Measurements from ENCODE around the gene ALG14. TPM values are rescaled to one million over a fixed set of nuclear protein-coding genes. Genes with fewer than 3 reads are reported as not detected.

The ALG14 gene
- total RNA-seq, 1 experiment from 2014 or later: 2.2 TPM

DNA sequence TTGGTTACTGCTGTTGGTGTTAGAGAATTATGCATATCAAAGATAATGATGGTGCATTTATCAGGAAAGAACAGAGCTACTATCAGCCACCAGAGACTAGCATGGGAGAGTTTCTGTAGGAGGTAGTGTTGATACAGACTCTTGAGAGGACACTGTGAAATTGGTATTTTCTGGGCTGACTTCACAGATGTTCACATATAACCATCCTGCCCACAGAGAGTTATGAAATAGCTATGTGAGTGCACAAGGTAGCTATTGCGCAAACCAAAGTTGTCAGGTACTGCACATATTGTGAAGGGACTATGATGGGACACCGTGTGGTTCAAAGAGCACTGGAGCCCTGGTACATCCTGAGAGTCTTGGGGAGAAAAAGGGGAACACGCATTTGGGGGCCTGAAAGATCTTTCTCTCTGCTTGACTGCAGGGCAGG lies 43.0 kb upstream of the ALG14 start:
- Histone ChIP-seq H3K9ac (ENCODE audit: low read length) (no peak overlapping the region), H2AFZ (ENCODE audit: low read length) (no peak overlapping the region)

DNA sequence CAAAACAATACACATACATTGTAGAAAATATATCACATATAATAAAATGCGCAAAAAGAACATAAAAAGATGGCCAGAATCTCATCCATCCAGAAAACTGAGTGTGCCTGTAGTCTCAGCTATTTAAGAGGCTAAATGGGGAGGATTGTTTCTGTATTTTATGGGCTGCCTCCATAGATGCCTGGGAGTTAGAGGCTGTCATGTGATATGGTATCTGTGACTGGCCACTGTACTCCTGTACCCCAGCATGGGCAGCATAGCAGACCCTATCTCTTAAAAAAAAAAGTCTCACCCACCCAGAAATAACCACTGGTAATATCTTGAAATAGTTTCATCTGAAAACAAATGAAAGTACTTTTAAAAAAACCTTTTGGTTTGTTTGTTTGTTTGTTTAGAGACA lies 40.9 kb upstream of the ALG14 start:
- no peak overlapping the region for H3K4me3 ChIP-seq (ENCODE audit: low read length)
- no peaks in the 10 kb centered on the region for H3K9me2 ChIP-seq (replicated peaks; ENCODE audit: insufficient read depth, low read length)
- no peak overlapping the region for H3K9ac ChIP-seq (ENCODE audit: low read length)
- H3K36me3 ChIP-seq (ENCODE audit: insufficient read depth, low read length): no peaks in the 10 kb centered on the region
- no peak overlapping the region for H3K4me2 ChIP-seq (ENCODE audit: low read depth, low read length, poor library complexity, severe bottlenecking)
- no peak overlapping the region for H2AFZ ChIP-seq (ENCODE audit: low read length)
- H3K4me1 ChIP-seq (ENCODE audit: low read length): no peaks in the 10 kb centered on the region; the same call in 1 of the 2 replicates
- DNase-seq: no peak
- H3K27ac ChIP-seq (ENCODE audit: low read length): no peak overlapping the region
- H3K27me3 ChIP-seq (ENCODE audit: low read length): no peaks in the 10 kb centered on the region
- H4K20me1 ChIP-seq (ENCODE audit: insufficient read depth, low read depth, low read length): no peaks in the 10 kb centered on the region
- H3K79me2 ChIP-seq (ENCODE audit: low read length): no peaks in the 10 kb centered on the region
- no peaks in the 10 kb centered on the region for H3K9me3 ChIP-seq (ENCODE audit: low read length)

More for the DNA sequence above, 43.0 kb upstream of the ALG14 start:
- no peak overlapping the region for H3K4me2 ChIP-seq (ENCODE audit: low read depth, low read length, poor library complexity, severe bottlenecking)
- no peaks in the 10 kb centered on the region for H3K27me3 ChIP-seq (ENCODE audit: low read length)
- H3K4me1 ChIP-seq (ENCODE audit: low read length): no peaks in the 10 kb centered on the region; the same call in 1 of the 2 replicates
- H3K27ac ChIP-seq (ENCODE audit: low read length): no peak overlapping the region
- no peaks in the 10 kb centered on the region for H4K20me1 ChIP-seq (ENCODE audit: insufficient read depth, low read depth, low read length)
- H3K9me2 ChIP-seq (replicated peaks; ENCODE audit: insufficient read depth, low read length): no peaks in the 10 kb centered on the region
- no peaks in the 10 kb centered on the region for H3K36me3 ChIP-seq (ENCODE audit: insufficient read depth, low read length)
- H3K79me2 ChIP-seq (ENCODE audit: low read length): no peaks in the 10 kb centered on the region
- DNase-seq: no peak
- H3K9me3 ChIP-seq (ENCODE audit: low read length): no peaks in the 10 kb centered on the region
- H3K4me3 ChIP-seq (ENCODE audit: low read length): no peak overlapping the region

DNA sequence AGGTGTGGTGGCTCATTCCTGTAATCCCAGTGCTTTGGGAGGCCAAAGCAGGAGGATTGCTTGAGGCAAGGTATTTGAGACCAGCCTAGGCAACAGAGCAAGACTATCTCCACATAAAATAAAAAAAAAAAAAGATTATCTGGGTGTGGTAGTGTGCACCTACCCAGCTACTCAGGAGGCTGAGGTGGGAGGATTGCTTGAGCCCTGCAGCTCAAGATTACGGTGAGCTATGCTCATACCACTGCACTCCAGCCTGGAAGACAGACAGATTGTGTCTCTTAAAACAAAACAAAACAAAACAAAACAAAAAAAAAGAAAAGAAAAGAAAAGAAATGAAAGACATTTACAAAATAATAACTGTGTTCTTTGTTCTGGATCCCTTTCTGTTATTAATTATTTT lies 38.3 kb upstream of the ALG14 start:
- H3K36me3 ChIP-seq (ENCODE audit: insufficient read depth, low read length): no peaks in the 10 kb centered on the region
- H3K9me3 ChIP-seq (ENCODE audit: low read length): no peaks in the 10 kb centered on the region
- no peaks in the 10 kb centered on the region for H3K79me2 ChIP-seq (ENCODE audit: low read length)
- no peaks in the 10 kb centered on the region for H3K9me2 ChIP-seq (replicated peaks; ENCODE audit: insufficient read depth, low read length)
- H2AFZ ChIP-seq (ENCODE audit: low read length): no peak overlapping the region
- no peaks in the 10 kb centered on the region for H4K20me1 ChIP-seq (ENCODE audit: insufficient read depth, low read depth, low read length)
- no peak for DNase-seq
- H3K4me2 ChIP-seq (ENCODE audit: low read depth, low read length, poor library complexity, severe bottlenecking): no peak overlapping the region
- H3K4me3 ChIP-seq (ENCODE audit: low read length): no peak overlapping the region
- H3K27me3 ChIP-seq (ENCODE audit: low read length): no peaks in the 10 kb centered on the region
- H3K4me1 ChIP-seq (ENCODE audit: low read length): no peaks in the 10 kb centered on the region
- no peak overlapping the region for H3K27ac ChIP-seq (ENCODE audit: low read length)
- no peak overlapping the region for H3K9ac ChIP-seq (ENCODE audit: low read length)

DNA sequence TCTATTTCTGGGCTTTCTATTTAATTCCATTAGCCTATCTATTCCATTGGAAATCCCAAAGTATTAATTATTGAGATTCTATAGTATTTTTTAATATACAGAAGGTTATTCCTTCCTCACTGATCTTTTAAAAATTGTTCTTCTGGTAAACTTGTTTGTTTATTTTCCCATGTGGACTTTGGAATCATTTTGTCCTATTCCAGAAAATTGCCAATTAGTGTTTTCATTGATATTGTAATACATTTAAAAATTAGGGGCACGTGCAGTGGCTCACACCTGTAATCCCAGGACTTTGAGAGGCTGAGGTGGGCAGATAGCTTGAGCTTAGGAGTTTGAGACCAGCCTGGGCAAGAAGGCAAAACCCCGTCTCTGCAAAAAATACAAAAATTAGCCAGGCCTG lies 36.0 kb upstream of the ALG14 start:
- no peaks in the 10 kb centered on the region for H3K9me2 ChIP-seq (replicated peaks; ENCODE audit: insufficient read depth, low read length)
- H3K27ac ChIP-seq (ENCODE audit: low read length): no peak overlapping the region
- no peaks in the 10 kb centered on the region for H4K20me1 ChIP-seq (ENCODE audit: insufficient read depth, low read depth, low read length)
- no peak overlapping the region for H3K9ac ChIP-seq (ENCODE audit: low read length)
- no peaks in the 10 kb centered on the region for H3K36me3 ChIP-seq (ENCODE audit: insufficient read depth, low read length)
- H3K27me3 ChIP-seq (ENCODE audit: low read length): no peaks in the 10 kb centered on the region
- no peaks in the 10 kb centered on the region for H3K79me2 ChIP-seq (ENCODE audit: low read length)
- no peaks in the 10 kb centered on the region for H3K9me3 ChIP-seq (ENCODE audit: low read length)
- H2AFZ ChIP-seq (ENCODE audit: low read length): no peak overlapping the region
- H3K4me2 ChIP-seq (ENCODE audit: low read depth, low read length, poor library complexity, severe bottlenecking): no peak overlapping the region
- DNase-seq: no peak
- no peaks in the 10 kb centered on the region for H3K4me1 ChIP-seq (ENCODE audit: low read length)
- no peak overlapping the region for H3K4me3 ChIP-seq (ENCODE audit: low read length)

DNA sequence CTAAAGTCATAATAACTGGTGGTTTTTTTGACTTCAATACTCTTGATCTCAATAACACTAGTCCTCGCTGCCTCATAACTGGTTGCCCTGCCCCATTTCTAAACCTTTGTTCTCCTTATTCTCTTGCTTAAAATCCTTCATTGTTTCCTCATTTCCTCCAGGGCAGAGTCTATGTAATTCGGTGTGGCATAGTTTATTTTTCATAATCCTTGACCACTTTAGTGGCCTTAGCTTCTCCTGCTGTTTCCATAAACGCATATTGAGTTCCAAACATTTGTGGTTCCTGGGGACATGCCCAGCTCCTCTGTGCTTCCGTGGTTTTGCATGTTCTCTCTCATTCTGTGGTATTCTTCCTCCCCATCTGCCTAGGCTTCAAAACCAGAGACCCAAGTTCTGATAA lies 25.4 kb upstream of the ALG14 start:
- Histone ChIP-seq H2AFZ (ENCODE audit: low read length) (no peak overlapping the region), H3K4me2 (ENCODE audit: low read depth, low read length, poor library complexity, severe bottlenecking) (no peak overlapping the region), H3K9ac (ENCODE audit: low read length) (no peak overlapping the region)

DNA sequence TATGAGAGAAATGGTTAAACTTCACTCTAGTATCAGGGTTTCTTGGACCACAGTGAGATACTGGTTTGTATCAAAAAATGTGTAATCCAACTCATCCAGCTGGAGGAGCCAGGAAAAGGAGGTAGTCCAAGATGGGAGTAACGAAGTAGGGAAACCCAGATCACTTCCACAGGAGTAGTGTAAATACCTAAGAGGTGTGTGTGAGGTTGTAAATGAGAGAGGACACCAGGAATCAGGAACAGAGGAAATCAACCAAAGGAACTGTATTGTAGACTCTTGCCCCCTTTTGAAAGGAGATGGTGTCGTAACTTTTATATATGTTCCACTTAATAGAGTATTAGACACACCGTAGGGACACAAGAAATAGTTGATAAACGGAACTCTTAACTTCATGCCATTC lies 24.7 kb upstream of the ALG14 start:
- Histone ChIP-seq H3K36me3 (ENCODE audit: insufficient read depth, low read length) (no peaks in the 10 kb centered on the region), H3K9me3 (ENCODE audit: low read length) (no peaks in the 10 kb centered on the region), H3K9ac (ENCODE audit: low read length) (no peak overlapping the region), H4K20me1 (ENCODE audit: insufficient read depth, low read depth, low read length) (0 out of 2 replicates have a peak, but pooled peaks cover 4% of the 10 kb centered on the region), H3K4me2 (ENCODE audit: low read depth, low read length, poor library complexity, severe bottlenecking) (no peak overlapping the region), H3K27me3 (ENCODE audit: low read length) (no peaks in the 10 kb centered on the region), H3K4me3 (ENCODE audit: low read length) (no peak overlapping the region), H3K27ac (ENCODE audit: low read length) (no peak overlapping the region), H2AFZ (ENCODE audit: low read length) (no peak overlapping the region), H3K4me1 (ENCODE audit: low read length) (no peaks in the 10 kb centered on the region), H3K9me2 (replicated peaks; ENCODE audit: insufficient read depth, low read length) (no peaks in the 10 kb centered on the region), H3K79me2 (ENCODE audit: low read length) (no peaks in the 10 kb centered on the region)
- DNase-seq: no peak

More for the DNA sequence above, 25.4 kb upstream of the ALG14 start:
- Histone ChIP-seq H3K9me3 (ENCODE audit: low read length) (no peaks in the 10 kb centered on the region), H3K9me2 (replicated peaks; ENCODE audit: insufficient read depth, low read length) (no peaks in the 10 kb centered on the region), H3K27me3 (ENCODE audit: low read length) (no peaks in the 10 kb centered on the region), H3K36me3 (ENCODE audit: insufficient read depth, low read length) (no peaks in the 10 kb centered on the region), H3K27ac (ENCODE audit: low read length) (no peak overlapping the region), H3K79me2 (ENCODE audit: low read length) (no peaks in the 10 kb centered on the region), H4K20me1 (ENCODE audit: insufficient read depth, low read depth, low read length) (0 out of 2 replicates have a peak, but pooled peaks cover 4% of the 10 kb centered on the region), H3K4me3 (ENCODE audit: low read length) (no peak overlapping the region), H3K4me1 (ENCODE audit: low read length) (no peaks in the 10 kb centered on the region)
- DNase-seq: no peak

DNA sequence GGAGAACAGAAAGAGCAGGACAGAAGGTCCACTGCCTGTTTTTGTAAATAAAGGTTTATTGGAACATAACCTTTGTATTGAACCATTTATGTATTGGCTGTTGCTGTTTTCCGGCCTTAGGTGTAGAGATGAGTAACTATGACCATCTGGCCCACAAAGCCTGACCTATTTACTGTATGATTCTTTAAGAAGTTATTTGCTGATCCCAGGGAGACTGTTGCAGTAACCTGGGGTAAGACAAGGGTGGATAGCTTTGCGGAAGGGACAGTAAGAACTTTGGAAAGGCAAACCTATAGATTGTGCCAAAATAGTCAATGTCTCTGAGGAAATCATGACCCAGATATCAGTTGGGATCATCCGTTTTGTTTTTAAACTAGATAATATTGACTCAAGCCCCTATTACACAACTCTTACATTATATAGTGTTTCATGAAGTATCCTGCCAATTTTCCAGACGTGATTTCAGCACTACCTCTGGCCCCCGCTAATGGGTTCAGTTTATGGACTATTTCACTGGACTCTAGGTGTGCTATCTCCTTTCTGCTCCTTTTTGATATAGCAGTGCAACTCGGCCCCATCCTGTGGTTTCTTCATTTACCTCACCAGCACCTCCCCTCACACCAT lies 23.6 kb upstream of the ALG14 start:
- no peak overlapping the region for H2AFZ ChIP-seq (ENCODE audit: low read length)
- no peak overlapping the region for H3K9ac ChIP-seq (ENCODE audit: low read length)
- no peak overlapping the region for H3K4me3 ChIP-seq (ENCODE audit: low read length)
- H3K36me3 ChIP-seq (ENCODE audit: insufficient read depth, low read length): no peaks in the 10 kb centered on the region
- H4K20me1 ChIP-seq (ENCODE audit: insufficient read depth, low read depth, low read length): 0 out of 2 replicates have a peak, but pooled peaks cover 4% of the 10 kb centered on the region
- H3K9me3 ChIP-seq (ENCODE audit: low read length): no peaks in the 10 kb centered on the region
- DNase-seq: no peak
- H3K4me1 ChIP-seq (ENCODE audit: low read length): no peaks in the 10 kb centered on the region
- no peak overlapping the region for H3K27ac ChIP-seq (ENCODE audit: low read length)
- no peaks in the 10 kb centered on the region for H3K9me2 ChIP-seq (replicated peaks; ENCODE audit: insufficient read depth, low read length)
- no peak overlapping the region for H3K4me2 ChIP-seq (ENCODE audit: low read depth, low read length, poor library complexity, severe bottlenecking)
- no peaks in the 10 kb centered on the region for H3K27me3 ChIP-seq (ENCODE audit: low read length)
- H3K79me2 ChIP-seq (ENCODE audit: low read length): no peaks in the 10 kb centered on the region

DNA sequence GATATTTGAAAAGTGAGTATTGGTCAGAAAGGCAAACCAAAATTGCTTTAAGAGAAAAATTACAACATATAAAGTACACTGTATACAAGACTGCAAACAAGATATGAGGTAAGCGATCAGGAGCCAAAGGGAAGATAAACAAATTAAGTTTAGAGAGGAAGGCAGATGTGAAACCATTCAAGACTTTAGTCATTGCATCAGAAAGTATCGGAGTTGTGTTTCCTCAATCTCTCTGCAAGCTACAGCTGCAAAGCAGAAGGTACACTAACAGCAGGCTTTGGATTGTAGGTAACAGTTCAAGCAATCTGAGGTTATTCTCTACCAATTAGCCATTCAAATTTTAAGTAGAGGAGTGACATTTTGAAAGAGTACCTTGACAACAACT lies 23.1 kb upstream of the ALG14 start:
- no peaks in the 10 kb centered on the region for H3K27me3 ChIP-seq (ENCODE audit: low read length)
- H2AFZ ChIP-seq (ENCODE audit: low read length): no peak overlapping the region
- H3K79me2 ChIP-seq (ENCODE audit: low read length): no peaks in the 10 kb centered on the region
- no peak overlapping the region for H3K27ac ChIP-seq (ENCODE audit: low read length)
- 0 out of 2 replicates have a peak, but pooled peaks cover 4% of the 10 kb centered on the region for H4K20me1 ChIP-seq (ENCODE audit: insufficient read depth, low read depth, low read length)
- no peak for DNase-seq
- no peaks in the 10 kb centered on the region for H3K36me3 ChIP-seq (ENCODE audit: insufficient read depth, low read length)
- no peaks in the 10 kb centered on the region for H3K9me2 ChIP-seq (replicated peaks; ENCODE audit: insufficient read depth, low read length)
- H3K4me1 ChIP-seq (ENCODE audit: low read length): no peaks in the 10 kb centered on the region
- H3K9ac ChIP-seq (ENCODE audit: low read length): no peak overlapping the region
- H3K9me3 ChIP-seq (ENCODE audit: low read length): no peaks in the 10 kb centered on the region
- H3K4me2 ChIP-seq (ENCODE audit: low read depth, low read length, poor library complexity, severe bottlenecking): no peak overlapping the region
- no peak overlapping the region for H3K4me3 ChIP-seq (ENCODE audit: low read length)
